HG02588 (cell line): ENCODE results near the gene CETP.
"Not testable (repeated sequence)": the region's sequence is repeated elsewhere in the genome, so short reads cannot be mapped to it uniquely, and the experiment has no call there.

Experiments
- ATAC-seq: cut with Tn5 transposase; IDR thresholded peaks from one replicate; pipeline ENCODE4 v1.9.1; 2021; ENCODE audit warnings: mild to moderate bottlenecking, moderate library complexity; ENCODE audit not compliant: unreplicated experiment

Gene CETP

GRCh38 chr16:56995136-56995805, 33.5 kb downstream of the CETP start:
- ATAC-seq, result no peak

- ATAC-seq, result no peak
Observed at GRCh38 chr16:56997264-56997663, 35.5 kb downstream of the CETP start.

GRCh38 chr16:56997931-56998330, 36.2 kb downstream of the CETP start:
- ATAC-seq, result no peak

GRCh38 chr16:56998352-56998751, 36.6 kb downstream of the CETP start:
- ATAC-seq, result no peak

- no peak for ATAC-seq
Observed at GRCh38 chr16:56998861-56999260, 37.1 kb downstream of the CETP start.

GRCh38 chr16:56999409-57000270, 37.9 kb downstream of the CETP start:
- ATAC-seq, result no peak

GRCh38 chr16:57000271-57001025, 38.7 kb downstream of the CETP start:
- ATAC-seq, result no peak

GRCh38 chr16:57001026-57001679, 39.4 kb downstream of the CETP start:
- no peak for ATAC-seq

GRCh38 chr16:57003439-57004386, 42.0 kb downstream of the CETP start:
- no peak for ATAC-seq

GRCh38 chr16:57004387-57005250, 42.9 kb downstream of the CETP start:
- ATAC-seq, result no peak

- ATAC-seq, result not testable (repeated sequence)
Observed at GRCh38 chr16:57005597-57005996, 43.8 kb downstream of the CETP start.

- ATAC-seq, result no peak
Observed at GRCh38 chr16:57007050-57007449, 45.3 kb downstream of the CETP start.

GRCh38 chr16:57007530-57007929, 45.8 kb downstream of the CETP start:
- ATAC-seq, result no peak

GRCh38 chr16:57008440-57008839, 46.7 kb downstream of the CETP start:
- no peak for ATAC-seq

GRCh38 chr16:57009643-57010170, 48.0 kb downstream of the CETP start:
- ATAC-seq, result no peak

GRCh38 chr16:57012353-57012752, 50.6 kb downstream of the CETP start:
- ATAC-seq, result no peak

- no peak for ATAC-seq
Observed at GRCh38 chr16:57013229-57013628, 51.5 kb downstream of the CETP start.

- ATAC-seq, result no peak
Observed at GRCh38 chr16:57013902-57014301, 52.2 kb downstream of the CETP start.

GRCh38 chr16:57016301-57016700, 54.6 kb downstream of the CETP start:
- ATAC-seq, result no peak
